Hepatocyte (in vitro differentiated cells): ENCODE data around the gene ZNF385B. TPM values are rescaled to one million over a fixed set of nuclear protein-coding genes. Genes with fewer than 3 reads are reported as not detected.
"Not testable (repeated sequence)": the region's sequence is repeated elsewhere in the genome, so short reads cannot be mapped to it uniquely, and the experiment has no call there.

Experiments
- DNase-seq: peaks from one replicate; pipeline ENCODE4 v3.0.0-alpha.2; 2016; ENCODE audit warnings: low spot score
- H2AFZ ChIP-seq: fragments of 200-600 bp; sonication (generic); 2 replicates; pipeline ENCODE4 v1.6.0; 2016; ENCODE audit warnings: antibody characterized with exemption, mild to moderate bottlenecking
- H3K27ac ChIP-seq: fragments of 200-600 bp; sonication (generic); 2 replicates; pipeline ENCODE4 v1.5.1; 2016; ENCODE audit warnings: mild to moderate bottlenecking
- H3K27me3 ChIP-seq: fragments of 200-600 bp; sonication (generic); 2 replicates; pipeline ENCODE4 v1.6.1; 2016
- H3K36me3 ChIP-seq: fragments of 200-600 bp; sonication (generic); replicated peaks from 2 replicates; pipeline ENCODE4 v1.5.1; 2016; ENCODE audit warnings: low read depth; ENCODE audit not compliant: insufficient read depth
- H3K4me1 ChIP-seq: fragments of 200-600 bp; sonication (generic); 2 replicates; pipeline ENCODE4 v1.5.1; 2016; ENCODE audit warnings: mild to moderate bottlenecking, moderate library complexity; ENCODE audit not compliant: insufficient read depth
- H3K4me2 ChIP-seq: fragments of 200-600 bp; sonication (generic); 2 replicates; pipeline ENCODE4 v1.6.0; 2016
- H3K4me3 ChIP-seq: fragments of 200-600 bp; sonication (generic); 2 replicates; pipeline ENCODE4 v1.5.1; 2016; ENCODE audit warnings: mild to moderate bottlenecking
- H3K79me2 ChIP-seq: fragments of 200-600 bp; sonication (generic); 2 replicates; pipeline ENCODE4 v1.6.0; 2017; ENCODE audit warnings: mild to moderate bottlenecking
- H3K9me2 ChIP-seq: fragments of 200-600 bp; sonication (generic); replicated peaks from 2 replicates; pipeline ENCODE4 v1.6.0; 2017; ENCODE audit warnings: mild to moderate bottlenecking; ENCODE audit not compliant: insufficient read depth
- H3K9me3 ChIP-seq: fragments of 200-600 bp; sonication (generic); 2 replicates; pipeline ENCODE4 v1.5.1; 2016; ENCODE audit warnings: low read depth, mild to moderate bottlenecking
- H4K20me1 ChIP-seq: fragments of 200-600 bp; sonication (generic); 2 replicates; pipeline ENCODE4 v1.6.0; 2016; ENCODE audit warnings: mild to moderate bottlenecking; ENCODE audit not compliant: insufficient read depth, poor library complexity, severe bottlenecking
- EZH2 ChIP-seq: fragments of 200-600 bp; sonication (generic); IDR thresholded peaks from 2 replicates; pipeline ENCODE4 v1.6.1; 2016; ENCODE audit warnings: antibody characterized with exemption, mild to moderate bottlenecking, borderline replicate concordance
- EZH2phosphoT487 ChIP-seq: fragments of 200-600 bp; sonication (generic); IDR thresholded peaks from one replicate; pipeline ENCODE4 v1.6.1; 2018; ENCODE audit warnings: antibody characterized with exemption, mild to moderate bottlenecking, low read depth, moderate library complexity; ENCODE audit not compliant: unreplicated experiment, severe bottlenecking
- WGBS: methylation state at CpG from one replicate; pipeline ENCODE4 v1.1.6; 2016; ENCODE audit warnings: low lambda C conversion rate; ENCODE audit errors: missing lambda C conversion rate; 5-methylcytosine and 5-hydroxymethylcytosine counted together
- polyA plus RNA-seq: library from polyadenylated mRNA; unstranded; fragments of >200 nt; fragmentation: Nextera tagmentation; extraction: Ambion mirVana; gene quantifications from 2 replicates; pipeline ENCODE4 v1.2.1, GENCODE V29; 2016
- total RNA-seq: library from RNA; depleted of rRNA; stranded (reverse); fragments of >200 nt; gene quantifications from 2 replicates; pipeline ENCODE4 v1.2.3, GENCODE V29; 2014
- TF ChIP-seq, protein P1 (sequence below): fragments of 200-600 bp; sonication (generic); IDR thresholded peaks from 2 replicates; pipeline ENCODE4 v1.5.1; 2016; ENCODE audit warnings: antibody characterized with exemption, mild to moderate bottlenecking; ENCODE audit not compliant: poor library complexity

Gene ZNF385B
- total and polyA plus RNA-seq, 2 experiments from 2014 or later: 1.8 to 2.4 TPM

DNA sequence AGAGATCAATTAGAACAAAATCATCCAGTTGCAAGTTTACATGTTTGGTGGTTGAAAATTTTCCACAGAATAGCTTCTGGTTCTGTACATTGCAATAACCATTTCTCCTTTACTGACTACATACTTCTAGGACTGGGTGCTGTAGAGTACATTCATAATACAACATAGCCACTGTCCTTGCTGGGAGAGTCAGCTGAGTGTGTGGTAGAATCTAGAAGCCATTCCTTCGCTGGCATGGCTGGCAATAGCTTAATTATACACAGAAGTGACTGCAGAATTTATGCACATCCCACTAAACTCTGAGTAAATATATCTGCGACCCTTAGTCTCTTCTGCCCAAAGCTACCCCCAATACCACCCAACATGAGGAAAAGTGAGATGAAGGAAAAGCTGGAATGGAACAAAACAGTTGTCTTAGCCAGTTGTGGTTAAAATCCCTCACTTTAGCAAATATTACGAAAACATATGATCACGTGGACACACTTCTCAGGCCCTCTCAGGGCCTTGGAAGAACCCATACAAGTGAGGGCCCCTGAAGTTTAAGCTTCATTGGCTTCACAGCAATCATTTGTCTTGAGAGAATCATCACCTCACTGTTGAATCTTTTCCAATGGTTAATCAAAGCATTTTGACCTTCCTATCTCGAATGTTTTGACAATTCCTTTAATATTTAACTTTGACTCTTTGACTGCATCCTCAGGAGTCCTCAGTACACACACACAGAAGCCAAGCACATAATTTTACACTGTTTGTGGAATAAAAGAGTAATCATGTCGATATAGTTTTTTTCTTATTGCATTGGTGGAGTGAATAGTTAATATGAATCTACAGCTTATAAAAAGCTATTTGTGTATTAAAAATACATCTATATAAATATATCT is 225.1 kb downstream of the ZNF385B start:
- 69% methylated on average over 6 of the region's 6 CpGs for WGBS
- Histone ChIP-seq H3K79me2 (no peaks in the 10 kb centered on the region), H3K27ac (no peak overlapping the region), H3K9me2 (no peaks in the 10 kb centered on the region), H3K9me3 (no peaks in the 10 kb centered on the region), H3K4me3 (no peak overlapping the region), H3K4me1 (no peaks in the 10 kb centered on the region), H3K27me3 (no peaks in the 10 kb centered on the region), H2AFZ (no peak overlapping the region), H4K20me1 (no peaks in the 10 kb centered on the region), H3K36me3 (no peaks in the 10 kb centered on the region), H3K4me2 (no peak overlapping the region)
- DNase-seq: no peak
- TF ChIP-seq, protein P1, sequence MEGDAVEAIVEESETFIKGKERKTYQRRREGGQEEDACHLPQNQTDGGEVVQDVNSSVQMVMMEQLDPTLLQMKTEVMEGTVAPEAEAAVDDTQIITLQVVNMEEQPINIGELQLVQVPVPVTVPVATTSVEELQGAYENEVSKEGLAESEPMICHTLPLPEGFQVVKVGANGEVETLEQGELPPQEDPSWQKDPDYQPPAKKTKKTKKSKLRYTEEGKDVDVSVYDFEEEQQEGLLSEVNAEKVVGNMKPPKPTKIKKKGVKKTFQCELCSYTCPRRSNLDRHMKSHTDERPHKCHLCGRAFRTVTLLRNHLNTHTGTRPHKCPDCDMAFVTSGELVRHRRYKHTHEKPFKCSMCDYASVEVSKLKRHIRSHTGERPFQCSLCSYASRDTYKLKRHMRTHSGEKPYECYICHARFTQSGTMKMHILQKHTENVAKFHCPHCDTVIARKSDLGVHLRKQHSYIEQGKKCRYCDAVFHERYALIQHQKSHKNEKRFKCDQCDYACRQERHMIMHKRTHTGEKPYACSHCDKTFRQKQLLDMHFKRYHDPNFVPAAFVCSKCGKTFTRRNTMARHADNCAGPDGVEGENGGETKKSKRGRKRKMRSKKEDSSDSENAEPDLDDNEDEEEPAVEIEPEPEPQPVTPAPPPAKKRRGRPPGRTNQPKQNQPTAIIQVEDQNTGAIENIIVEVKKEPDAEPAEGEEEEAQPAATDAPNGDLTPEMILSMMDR: no peak
- TF ChIP-seq EZH2phosphoT487: no peak
- TF ChIP-seq EZH2: no peak

DNA sequence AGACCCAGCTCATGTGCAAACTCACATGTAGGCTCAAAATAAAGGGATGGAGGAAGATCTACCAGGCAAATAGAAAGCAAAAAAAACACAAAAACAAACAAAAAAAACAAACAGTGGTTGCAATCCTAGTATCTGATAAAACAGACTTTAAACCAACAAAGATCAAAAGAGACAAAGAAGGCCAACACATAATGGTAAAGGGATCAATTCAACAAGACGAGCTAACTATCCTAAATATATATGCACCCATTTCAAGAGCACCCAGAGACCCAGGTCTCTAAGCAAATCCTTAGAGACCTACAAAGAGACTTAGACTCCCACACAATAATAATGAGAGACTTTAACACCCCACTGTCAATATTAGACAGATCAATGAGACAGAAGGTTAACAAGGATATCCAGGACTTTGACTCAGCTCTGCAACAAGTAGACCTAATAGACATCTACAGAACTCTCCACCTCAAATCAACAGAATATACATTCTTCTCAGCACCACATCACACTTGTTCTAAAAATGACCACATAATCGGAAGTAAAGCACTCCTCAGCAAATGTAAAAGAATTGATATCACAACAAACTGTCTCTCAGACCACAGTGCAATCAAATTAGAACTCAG is 229.5 kb downstream of the ZNF385B start:
- not testable (repeated sequence) for H3K4me1 ChIP-seq, H3K27ac ChIP-seq, DNase-seq, H3K9me3 ChIP-seq, H3K4me3 ChIP-seq, H2AFZ ChIP-seq, H3K36me3 ChIP-seq, H3K9me2 ChIP-seq, H3K79me2 ChIP-seq, H4K20me1 ChIP-seq, H3K27me3 ChIP-seq, H3K4me2 ChIP-seq
- 80% methylated on average over 2 of the region's 2 CpGs for WGBS

DNA sequence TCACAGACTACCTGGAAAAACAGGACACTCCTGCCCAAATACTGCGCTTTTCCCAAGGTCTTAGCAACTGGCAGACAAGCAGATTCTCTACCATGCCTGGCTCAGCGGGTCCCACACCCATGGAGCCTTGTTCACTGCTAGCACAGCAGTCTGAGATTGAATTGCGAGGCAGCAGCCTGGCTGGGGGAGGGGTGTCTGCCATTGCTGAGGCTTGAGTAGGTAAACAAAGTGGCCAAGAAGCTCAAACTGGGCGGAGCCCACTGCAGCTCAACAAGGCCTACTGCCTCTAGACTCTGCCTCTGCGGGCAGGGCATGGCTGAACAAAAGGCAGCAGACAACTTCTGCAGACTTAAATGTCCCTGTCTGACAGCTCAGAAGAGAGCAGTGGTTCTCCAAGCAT is 231.6 kb downstream of the ZNF385B start:
- H3K4me2 ChIP-seq, H3K79me2 ChIP-seq, H3K9me3 ChIP-seq, H4K20me1 ChIP-seq, H3K27me3 ChIP-seq, DNase-seq, H2AFZ ChIP-seq, H3K4me3 ChIP-seq, H3K27ac ChIP-seq, H3K9me2 ChIP-seq, H3K4me1 ChIP-seq, H3K36me3 ChIP-seq: not testable (repeated sequence)
- WGBS: 85% methylated on average over 5 of the region's 5 CpGs

DNA sequence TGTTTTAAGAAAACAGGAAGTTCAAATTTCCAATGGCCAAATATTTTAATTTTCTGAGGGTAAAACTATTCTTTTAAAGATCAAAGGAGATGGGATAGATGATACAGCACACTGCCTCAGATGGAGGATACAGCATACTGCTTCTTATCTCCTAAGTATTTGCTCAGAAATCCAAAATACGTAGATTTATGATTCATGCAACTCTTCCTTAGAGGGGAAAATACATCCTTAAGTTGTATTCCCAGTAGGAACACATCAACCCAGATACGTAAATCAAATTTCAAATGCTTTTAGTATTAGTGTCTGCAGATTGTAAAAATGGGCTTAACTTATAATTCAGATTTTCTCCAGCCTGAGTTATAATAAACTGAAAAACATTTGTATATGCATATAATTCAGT is 235.2 kb downstream of the ZNF385B start:
- Histone ChIP-seq H3K4me2 (no peak overlapping the region), H3K79me2 (no peaks in the 10 kb centered on the region), H3K4me3 (no peak overlapping the region), H3K27me3 (no peaks in the 10 kb centered on the region), H3K4me1 (no peaks in the 10 kb centered on the region), H2AFZ (no peak overlapping the region), H3K27ac (no peak overlapping the region), H3K9me3 (no peaks in the 10 kb centered on the region), H3K9me2 (no peaks in the 10 kb centered on the region), H4K20me1 (no peaks in the 10 kb centered on the region), H3K36me3 (no peaks in the 10 kb centered on the region)
- TF ChIP-seq, protein P1: no peak
- TF ChIP-seq EZH2phosphoT487 (no peak), EZH2 (no peak)
- DNase-seq: no peak
- WGBS: 85% methylated on average over 2 of the region's 2 CpGs
